Endothelial cell of umbilical vein (primary cell): ENCODE results near the gene SDC4. TPM values are rescaled to one million over a fixed set of nuclear protein-coding genes. Genes with fewer than 3 reads are reported as not detected.

Source experiments
- BruUV-seq: library from RNA; stranded (reverse); fragments of 400-500 nt; replicated peaks from 2 replicates; lab custom pipeline; 2021; lab: Mats Ljungman, UMichigan
- CTCF ChIA-PET: fragments of 300-600, 350-600 bp; sonication (Branson Sonifier 250); formaldehyde crosslinking; loops from one replicate; lab custom pipeline; 2021; ENCODE audit warnings: antibody characterized with exemption, inconsistent platforms; lab: Charles Lee
- POLR2A ChIA-PET: fragments of 300-600, 350-600 bp; sonication (Branson Sonifier 250); formaldehyde crosslinking; loops from one replicate; lab custom pipeline; 2021; ENCODE audit warnings: antibody characterized with exemption, inconsistent platforms; lab: Charles Lee
- DNase-seq: peaks from one replicate; pipeline ENCODE4 v3.0.0-alpha.2; 2011; ENCODE audit warnings: low read depth, low spot score
- FAIRE-seq: peaks from 2 replicates; lab custom pipeline; 2011; peaks lifted over from hg19 to GRCh38; lab: Jason Lieb, UNC
- H2AFZ ChIP-seq: 2 replicates; pipeline ENCODE4 v1.6.0; 2012; ENCODE audit warnings: low read depth, low read length, control low read depth, inconsistent platforms
- H3K27ac ChIP-seq: 2 replicates; pipeline ENCODE4 v1.5.1; 2011; ENCODE audit warnings: low read depth, mild to moderate bottlenecking, control low read depth, low read length, moderate library complexity; ENCODE audit not compliant: insufficient read depth
- H3K27me3 ChIP-seq, 2 experiments: 2 replicates each; pipeline versions ENCODE4 v1.6.0 to v1.6.1; 2011; ENCODE audit warnings: low read length in 2 of 2, mixed read lengths in 1 of 2; ENCODE audit not compliant: control insufficient read depth in 2 of 2, insufficient read depth in 2 of 2
- H3K36me3 ChIP-seq, 2 experiments: 2 replicates in 1 of 2; 3 replicates in 1 of 2; pipeline ENCODE4 v1.5.1; 2011; ENCODE audit warnings: low read length in 2 of 2, mild to moderate bottlenecking in 1 of 2, moderate library complexity in 1 of 2; ENCODE audit not compliant: control insufficient read depth in 2 of 2, insufficient read depth in 2 of 2; ENCODE audit errors: extremely low read depth in 1 of 2
- H3K4me1 ChIP-seq: 3 replicates; pipeline ENCODE4 v1.5.1; 2011; ENCODE audit warnings: mild to moderate bottlenecking, low read length; ENCODE audit not compliant: control insufficient read depth, insufficient read depth; ENCODE audit errors: extremely low read depth
- H3K4me2 ChIP-seq: 2 replicates; pipeline ENCODE4 v1.6.1; 2011; ENCODE audit warnings: low read length, control low read depth, mixed read lengths; ENCODE audit not compliant: insufficient read depth
- H3K4me3 ChIP-seq, 3 experiments: fragments of 200-600 bp in 1 of 3; sonication (generic), shearing (Covaris generic) in 1 of 3; replicated peaks in 1 of 3; 2 replicates each; pipeline ENCODE4 v1.5.1; 2011 to 2016; ENCODE audit warnings: control low read depth in 3 of 3, low read length in 3 of 3, mild to moderate bottlenecking in 2 of 3, inconsistent platforms in 1 of 3, low read depth in 1 of 3, moderate library complexity in 1 of 3; ENCODE audit not compliant: insufficient read depth in 1 of 3
- H3K79me2 ChIP-seq: 2 replicates; pipeline ENCODE4 v1.6.0; 2012; ENCODE audit warnings: low read length, inconsistent platforms; ENCODE audit not compliant: control insufficient read depth, insufficient read depth
- H3K9ac ChIP-seq: replicated peaks from 2 replicates; pipeline ENCODE3; 2011; ENCODE audit warnings: low read length, control low read depth; ENCODE audit not compliant: insufficient read depth; ENCODE audit errors: extremely low read depth
- H3K9me1 ChIP-seq: replicated peaks from 3 replicates; pipeline ENCODE4 v1.6.0; 2011; ENCODE audit warnings: mild to moderate bottlenecking, low read length; ENCODE audit not compliant: control insufficient read depth, insufficient read depth; ENCODE audit errors: extremely low read depth
- H3K9me3 ChIP-seq: replicated peaks from 2 replicates; pipeline ENCODE4 v1.5.1; 2012; ENCODE audit warnings: low read length, inconsistent platforms; ENCODE audit not compliant: control insufficient read depth, insufficient read depth
- H4K20me1 ChIP-seq: replicated peaks from 2 replicates; pipeline ENCODE3; 2011; ENCODE audit warnings: mild to moderate bottlenecking, low read length; ENCODE audit not compliant: control insufficient read depth, insufficient read depth; ENCODE audit errors: extremely low read depth
- CTCF ChIP-seq, 2 donors: IDR thresholded peaks; 1 replicate in 1 of 2; 2 replicates in 1 of 2; pipeline ENCODE4 v1.5.1; 2011; ENCODE audit warnings: low read length in 2 of 2, mild to moderate bottlenecking in 2 of 2, moderate library complexity in 2 of 2, control low read depth in 1 of 2, inconsistent platforms in 1 of 2, low read depth in 1 of 2; ENCODE audit not compliant: insufficient read depth in 1 of 2; ENCODE audit errors: extremely low read depth in 1 of 2
- EZH2 ChIP-seq: IDR thresholded peaks from 2 replicates; pipeline ENCODE4 v1.6.1; 2012; ENCODE audit warnings: borderline replicate concordance, low read depth, mild to moderate bottlenecking, moderate library complexity, low read length, inconsistent platforms; ENCODE audit not compliant: severe bottlenecking
- FOS ChIP-seq: IDR thresholded peaks from 2 replicates; pipeline ENCODE4 v1.6.1; 2011; ENCODE audit warnings: mild to moderate bottlenecking, low read length, moderate library complexity, borderline replicate concordance; ENCODE audit not compliant: insufficient read depth
- GATA2 ChIP-seq: IDR thresholded peaks from 2 replicates; pipeline ENCODE4 v1.7.0; 2011; ENCODE audit warnings: low read depth, mild to moderate bottlenecking, moderate library complexity, mixed read lengths, low read length; ENCODE audit not compliant: insufficient read length, insufficient read depth
- JUN ChIP-seq: IDR thresholded peaks from 2 replicates; pipeline ENCODE4 v1.6.1; 2011; ENCODE audit warnings: borderline replicate concordance, low read depth; ENCODE audit not compliant: insufficient read length, insufficient read depth
- MAX ChIP-seq: IDR thresholded peaks from 2 replicates; pipeline ENCODE4 v1.6.1; 2011; ENCODE audit not compliant: insufficient read depth, insufficient read length
- MYC ChIP-seq: IDR thresholded peaks from one replicate; pipeline ENCODE4 v1.6.1; 2011; ENCODE audit warnings: mild to moderate bottlenecking, low read depth, low read length
- POLR2A ChIP-seq: IDR thresholded peaks from 2 replicates; pipeline ENCODE4 v1.6.1; 2012; ENCODE audit warnings: low read depth, mild to moderate bottlenecking, control low read depth, low read length
- POLR2AphosphoS5 ChIP-seq: IDR thresholded peaks from 2 replicates; pipeline ENCODE4 v1.6.1; 2012; ENCODE audit warnings: low read depth, mild to moderate bottlenecking, control low read depth, low read length, moderate library complexity; ENCODE audit not compliant: insufficient read depth
- dilution Hi-C: fragments of 300-500 bp; cut with MboI; formaldehyde crosslinking; loops from one replicate; pipeline ENCODE4 v1.15.0; 2019; ENCODE audit warnings: low sequenced_read_pairs; ENCODE audit not compliant: extremely low pct_ligation_motif_present
- intact Hi-C: fragments of 100-400 bp; cut with micrococcal nuclease; formaldehyde crosslinking; loops from one replicate; pipeline ENCODE4 v1.10.0; 2022
- polyA plus RNA-seq, 4 experiments: library from polyadenylated mRNA; depleted of rRNA in 3 of 4; stranded (reverse) in 3 of 4; unstranded in 1 of 4; fragments of >200 nt; gene quantifications; 2 replicates each; pipeline versions ENCODE4 v1.2.1 to v1.2.3, GENCODE V29; 2011 to 2012; ENCODE audit warnings: missing spikeins in 1 of 4
- total RNA-seq: library from RNA; stranded (reverse); gene quantifications from 2 replicates; pipeline ENCODE4 v1.2.3, GENCODE V29; 2021

SDC4 gene
- total and polyA plus RNA-seq, 2 donors (not counting 3 experiments of a cell fraction or from before 2014, with no cell fraction given) = 26.3 to 32.0 TPM

- no peak overlapping the region for H3K4me3 ChIP-seq
- H3K79me2 ChIP-seq = no peaks in the 10 kb centered on the region
- H3K4me2 ChIP-seq = no peak overlapping the region
- no peak overlapping the region for H3K9ac ChIP-seq
- TF ChIP-seq POLR2AphosphoS5 (no peak), FOS (no peak), GATA2 (no peak), CTCF (IDR thresholded peaks at IDR 0.05; ENCODE audit: extremely low read depth in 1 of 2, insufficient read depth in 1 of 2, low read depth in 1 of 2, low read length in 2 of 2) (no peak), MYC (no peak), JUN (no peak), MAX (no peak), POLR2A (no peak), EZH2 (no peak)
- ChIA-PET POLR2A (interaction anchor here (0.7 kb wide), 1 partner anchor 461 kb away, joined by 4 read pairs; no protein-coding TSS in a partner anchor), CTCF (interaction anchor here (0.7 to 15.2 kb wide), 38 partner anchors 10 to 461 kb away, joined by 3 to 389 read pairs (median 5); partner anchors contain the start of genes DBNDD2, PIGT, SDC4 and SYS1)
- H4K20me1 ChIP-seq = no peaks in the 10 kb centered on the region
- H2AFZ ChIP-seq = no peak overlapping the region
- H3K36me3 ChIP-seq = no peaks in the 10 kb centered on the region
- no peaks in the 10 kb centered on the region for H3K9me1 ChIP-seq
- no peaks in the 10 kb centered on the region for H3K4me1 ChIP-seq
- dilution Hi-C loops = no loop called here
- BruUV-seq = no TSS peak
- H3K27ac ChIP-seq = no peak overlapping the region
- FAIRE-seq = no peak
- no peaks in the 10 kb centered on the region for H3K9me3 ChIP-seq
- H3K27me3 ChIP-seq = peaks cover 20 to 24% of the 10 kb centered on the region in 2 experiments
- intact Hi-C loops = no loop called here
- DNase-seq = no peak
These were observed 29.8 kb downstream of the SDC4 start for GRCh38 chr20:45318386-45318939.
